Sigmoid colon (tissue), 4 donors: ENCODE data around the gene POTEF.
"Not testable (repeated sequence)": the region's sequence is repeated elsewhere in the genome, so short reads cannot be mapped to it uniquely, and the experiment has no call there.

Source experiments
- POLR2A ChIP-seq, 2 donors: fragments of 450-650 bp; IDR thresholded peaks; one replicate each; pipeline ENCODE4 v1.6.1; 2016; ENCODE audit warnings: antibody characterized with exemption in 2 of 2, mild to moderate bottlenecking in 2 of 2, moderate library complexity in 2 of 2
- POLR2AphosphoS5 ChIP-seq, 4 donors: sonication (generic); formaldehyde crosslinking; IDR thresholded peaks; one replicate each; pipeline ENCODE4 v1.6.1; 2017; ENCODE audit warnings: antibody characterized with exemption in 4 of 4
- TF ChIP-seq, protein P1 (sequence below), 4 experiments: fragments of 450-650 bp in 3 of 4; fragments of 200-600 bp in 1 of 4; IDR thresholded peaks; one replicate each; pipeline ENCODE4 v1.5.1; 2016 to 2019; ENCODE audit warnings: antibody characterized with exemption in 4 of 4, mild to moderate bottlenecking in 3 of 4, moderate library complexity in 2 of 4

DNA sequence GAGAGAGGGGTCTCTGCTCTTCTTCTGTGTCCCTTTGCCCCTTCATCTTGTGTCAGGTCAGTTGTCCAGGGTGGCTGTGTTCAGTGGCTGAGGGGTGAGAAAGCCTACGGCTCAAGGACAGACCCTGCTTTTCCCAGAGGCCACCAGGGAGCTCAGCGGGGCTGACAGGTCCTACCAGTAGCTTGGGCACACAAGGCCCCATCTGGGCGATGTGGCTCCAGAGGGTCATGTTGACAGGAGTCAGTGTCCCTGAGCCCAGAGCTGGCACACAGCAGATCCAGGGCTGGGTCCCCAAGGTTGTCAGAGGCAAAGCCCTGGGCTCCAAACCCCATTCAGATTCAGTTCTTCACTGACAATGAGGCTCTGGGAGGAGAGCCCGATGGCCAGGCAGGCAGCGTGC lies 8.1 kb upstream of the POTEF start:
- TF ChIP-seq, protein P1, sequence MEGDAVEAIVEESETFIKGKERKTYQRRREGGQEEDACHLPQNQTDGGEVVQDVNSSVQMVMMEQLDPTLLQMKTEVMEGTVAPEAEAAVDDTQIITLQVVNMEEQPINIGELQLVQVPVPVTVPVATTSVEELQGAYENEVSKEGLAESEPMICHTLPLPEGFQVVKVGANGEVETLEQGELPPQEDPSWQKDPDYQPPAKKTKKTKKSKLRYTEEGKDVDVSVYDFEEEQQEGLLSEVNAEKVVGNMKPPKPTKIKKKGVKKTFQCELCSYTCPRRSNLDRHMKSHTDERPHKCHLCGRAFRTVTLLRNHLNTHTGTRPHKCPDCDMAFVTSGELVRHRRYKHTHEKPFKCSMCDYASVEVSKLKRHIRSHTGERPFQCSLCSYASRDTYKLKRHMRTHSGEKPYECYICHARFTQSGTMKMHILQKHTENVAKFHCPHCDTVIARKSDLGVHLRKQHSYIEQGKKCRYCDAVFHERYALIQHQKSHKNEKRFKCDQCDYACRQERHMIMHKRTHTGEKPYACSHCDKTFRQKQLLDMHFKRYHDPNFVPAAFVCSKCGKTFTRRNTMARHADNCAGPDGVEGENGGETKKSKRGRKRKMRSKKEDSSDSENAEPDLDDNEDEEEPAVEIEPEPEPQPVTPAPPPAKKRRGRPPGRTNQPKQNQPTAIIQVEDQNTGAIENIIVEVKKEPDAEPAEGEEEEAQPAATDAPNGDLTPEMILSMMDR (IDR thresholded peaks at IDR 0.05) = not testable (repeated sequence)
- TF ChIP-seq POLR2A, POLR2AphosphoS5 (IDR thresholded peaks at IDR 0.05): not testable (repeated sequence)
